ENCODE data around the gene FHDC1.

Gene FHDC1

GRCh38 chr4:152920768-152921167, 15.4 kb upstream of the FHDC1 start:
- no peak for TF ChIP-seq CTCF (conservative IDR thresholded peaks at IDR 0.05; ENCODE audit: low read depth, low read length)
- DNase-seq (ENCODE audit: low read depth), result no peak
- H3K4me3 ChIP-seq (ENCODE audit: low read length), result no peak overlapping the region

GRCh38 chr4:152921284-152921683, 14.8 kb upstream of the FHDC1 start:
- no peak for TF ChIP-seq CTCF (conservative IDR thresholded peaks at IDR 0.05; ENCODE audit: low read depth, low read length)
- no peak for DNase-seq (ENCODE audit: low read depth)
- no peak overlapping the region for H3K4me3 ChIP-seq (ENCODE audit: low read length)

- no peak for DNase-seq (ENCODE audit: low read depth)
- no peak overlapping the region for H3K4me3 ChIP-seq (ENCODE audit: low read length)
- TF ChIP-seq CTCF (conservative IDR thresholded peaks at IDR 0.05; ENCODE audit: low read depth, low read length), result no peak
These were observed 10.3 kb upstream of the FHDC1 start for GRCh38 chr4:152925851-152926250.

- no peak for DNase-seq (ENCODE audit: low read depth)
- TF ChIP-seq CTCF (conservative IDR thresholded peaks at IDR 0.05; ENCODE audit: low read depth, low read length), result no peak
- no peak overlapping the region for H3K4me3 ChIP-seq (ENCODE audit: low read length)
These were observed 9.2 kb upstream of the FHDC1 start for GRCh38 chr4:152926959-152927358.

GRCh38 chr4:152927737-152928136, 8.4 kb upstream of the FHDC1 start:
- no peak for DNase-seq (ENCODE audit: low read depth)
- no peak for TF ChIP-seq CTCF (conservative IDR thresholded peaks at IDR 0.05; ENCODE audit: low read depth, low read length)
- H3K4me3 ChIP-seq (ENCODE audit: low read length), result no peak overlapping the region

GRCh38 chr4:152928286-152928685, 7.8 kb upstream of the FHDC1 start:
- no peak for TF ChIP-seq CTCF (conservative IDR thresholded peaks at IDR 0.05; ENCODE audit: low read depth, low read length)
- DNase-seq (ENCODE audit: low read depth), result no peak
- H3K4me3 ChIP-seq (ENCODE audit: low read length), result no peak overlapping the region

- no peak for DNase-seq (ENCODE audit: low read depth)
- TF ChIP-seq CTCF (conservative IDR thresholded peaks at IDR 0.05; ENCODE audit: low read depth, low read length), result no peak
- H3K4me3 ChIP-seq (ENCODE audit: low read length), result no peak overlapping the region
These were observed 6.2 kb upstream of the FHDC1 start for GRCh38 chr4:152929888-152930287.

Measured in retinal pigment epithelial cell (primary cell).